ENCODE results near the gene KLHL40. TPM values are rescaled to one million over a fixed set of nuclear protein-coding genes. Genes with fewer than 3 reads are reported as not detected.

Gene KLHL40
- total and polyA plus RNA-seq, 12 donors = 0.03 to 0.54 (median 0.11) TPM; not detected in 9

- H3K9me3 ChIP-seq (replicated peaks in 1 of 3) = no peaks in the 10 kb centered on the region
- TF ChIP-seq CTCF (IDR thresholded peaks at IDR 0.05) = no peak
- no peak for TF ChIP-seq POLR2A (IDR thresholded peaks at IDR 0.05)
- no peaks in the 10 kb centered on the region for H3K4me1 ChIP-seq (replicated peaks in 1 of 2)
- intact Hi-C loops (cut with DNase I) = no loop called here
- 86 to 92% (median 89%) methylated on average over 20 to 22 of the region's 22 CpGs for WGBS, 4 donors
- no peaks in the 10 kb centered on the region for H3K36me3 ChIP-seq (replicated peaks in 1 of 2)
- H3K4me3 ChIP-seq = no peak overlapping the region
- H3K27me3 ChIP-seq = no peaks in the 10 kb centered on the region
- no peak overlapping the region for H3K27ac ChIP-seq
- no peak for DNase-seq
Observed at GRCh38 chr3:42688487-42689420, 3.4 kb downstream of the KLHL40 start.

DNA sequence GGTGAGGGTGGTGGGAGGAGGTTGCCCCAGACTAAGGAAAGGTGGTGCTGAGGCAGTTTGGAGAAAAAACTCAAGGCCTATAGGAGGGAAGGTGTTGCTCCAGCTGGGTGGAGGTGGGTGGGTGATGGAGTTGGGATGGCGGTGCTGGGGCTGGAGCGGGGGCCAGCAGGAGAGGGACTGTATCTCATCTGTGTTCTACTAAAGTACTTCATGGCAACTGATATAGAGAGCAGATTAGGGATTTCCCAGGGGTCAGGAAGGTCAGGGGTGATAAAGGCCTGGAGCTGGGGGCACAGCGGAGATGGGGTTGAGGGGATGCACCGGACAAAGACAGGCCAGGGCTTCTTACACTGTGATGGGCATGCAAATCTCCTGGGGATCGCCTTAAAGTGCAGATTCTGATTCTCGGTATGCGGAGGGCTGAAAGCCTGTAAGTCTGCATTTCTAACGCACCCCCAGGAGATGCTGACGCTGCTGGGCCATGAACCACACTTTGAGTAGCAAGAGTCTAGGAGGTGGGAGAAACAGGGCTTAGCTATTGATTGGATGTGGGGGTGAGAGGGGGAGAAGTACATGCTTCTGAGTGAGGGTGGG, 4.2 kb downstream of the KLHL40 start:
- no peak for DNase-seq
- no peak overlapping the region for H3K4me3 ChIP-seq
- 73 to 81% (median 78%) methylated on average over 9 of the region's 9 CpGs for WGBS, 4 donors

GRCh38 chr3:42690191-42690590, 4.9 kb downstream of the KLHL40 start:
- Histone ChIP-seq H3K27me3 (no peaks in the 10 kb centered on the region), H3K4me1 (replicated peaks in 1 of 2) (no peaks in the 10 kb centered on the region), H3K36me3 (replicated peaks in 1 of 2) (no peaks in the 10 kb centered on the region), H3K9me3 (replicated peaks in 1 of 3) (no peaks in the 10 kb centered on the region), H3K27ac (no peak overlapping the region), H3K4me3 (no peak overlapping the region)
- DNase-seq = no peak
- TF ChIP-seq CTCF (IDR thresholded peaks at IDR 0.05) (no peak), POLR2A (IDR thresholded peaks at IDR 0.05) (no peak)
- 71 to 77% (median 74%) methylated on average over 7 of the region's 7 CpGs for WGBS, 4 donors
- intact Hi-C loops (cut with DNase I) = no loop called here

More for the DNA sequence above, 4.2 kb downstream of the KLHL40 start:
- H3K4me1 ChIP-seq (replicated peaks in 1 of 2) = no peaks in the 10 kb centered on the region
- intact Hi-C loops (cut with DNase I) = no loop called here
- H3K27me3 ChIP-seq = no peaks in the 10 kb centered on the region
- H3K27ac ChIP-seq = no peak overlapping the region
- H3K36me3 ChIP-seq (replicated peaks in 1 of 2) = no peaks in the 10 kb centered on the region
- no peak for TF ChIP-seq CTCF (IDR thresholded peaks at IDR 0.05)
- H3K9me3 ChIP-seq (replicated peaks in 1 of 3) = no peaks in the 10 kb centered on the region

- Histone ChIP-seq H3K27me3 (no peaks in the 10 kb centered on the region), H3K36me3 (replicated peaks in 1 of 2) (no peaks in the 10 kb centered on the region), H3K27ac (no peak overlapping the region), H3K4me3 (no peak overlapping the region), H3K4me1 (replicated peaks in 1 of 2) (no peaks in the 10 kb centered on the region), H3K9me3 (replicated peaks in 1 of 3) (no peaks in the 10 kb centered on the region)
- DNase-seq = no peak
- TF ChIP-seq POLR2A (IDR thresholded peaks at IDR 0.05) (no peak), CTCF (IDR thresholded peaks at IDR 0.05) (no peak)
- intact Hi-C loops (cut with DNase I) = no loop called here
- 62 to 82% (median 79%) methylated on average over 3 to 10 of the region's 10 CpGs for WGBS, 4 donors
Observed at GRCh38 chr3:42690766-42691680, 5.7 kb downstream of the KLHL40 start.
